ENCODE data around the gene MEF2C.

GRCh38 chr5:88883059-88883835, at the start of gene MEF2C:
- TF ChIP-seq, protein P1, sequence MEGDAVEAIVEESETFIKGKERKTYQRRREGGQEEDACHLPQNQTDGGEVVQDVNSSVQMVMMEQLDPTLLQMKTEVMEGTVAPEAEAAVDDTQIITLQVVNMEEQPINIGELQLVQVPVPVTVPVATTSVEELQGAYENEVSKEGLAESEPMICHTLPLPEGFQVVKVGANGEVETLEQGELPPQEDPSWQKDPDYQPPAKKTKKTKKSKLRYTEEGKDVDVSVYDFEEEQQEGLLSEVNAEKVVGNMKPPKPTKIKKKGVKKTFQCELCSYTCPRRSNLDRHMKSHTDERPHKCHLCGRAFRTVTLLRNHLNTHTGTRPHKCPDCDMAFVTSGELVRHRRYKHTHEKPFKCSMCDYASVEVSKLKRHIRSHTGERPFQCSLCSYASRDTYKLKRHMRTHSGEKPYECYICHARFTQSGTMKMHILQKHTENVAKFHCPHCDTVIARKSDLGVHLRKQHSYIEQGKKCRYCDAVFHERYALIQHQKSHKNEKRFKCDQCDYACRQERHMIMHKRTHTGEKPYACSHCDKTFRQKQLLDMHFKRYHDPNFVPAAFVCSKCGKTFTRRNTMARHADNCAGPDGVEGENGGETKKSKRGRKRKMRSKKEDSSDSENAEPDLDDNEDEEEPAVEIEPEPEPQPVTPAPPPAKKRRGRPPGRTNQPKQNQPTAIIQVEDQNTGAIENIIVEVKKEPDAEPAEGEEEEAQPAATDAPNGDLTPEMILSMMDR (IDR thresholded peaks at IDR 0.05), result no peak
- TF ChIP-seq POLR2A (IDR thresholded peaks at IDR 0.05), result peak in 1 of 2 donors; percentile 87
